ENCODE measurements around the gene CYP51A1. TPM values are rescaled to one million over a fixed set of nuclear protein-coding genes. Genes with fewer than 3 reads are reported as not detected.
"Not testable (repeated sequence)": the region's sequence is repeated elsewhere in the genome, so short reads cannot be mapped to it uniquely, and the experiment has no call there.

Gene CYP51A1
- total RNA-seq, 1 donor from 2014 or later = 249 TPM

DNA sequence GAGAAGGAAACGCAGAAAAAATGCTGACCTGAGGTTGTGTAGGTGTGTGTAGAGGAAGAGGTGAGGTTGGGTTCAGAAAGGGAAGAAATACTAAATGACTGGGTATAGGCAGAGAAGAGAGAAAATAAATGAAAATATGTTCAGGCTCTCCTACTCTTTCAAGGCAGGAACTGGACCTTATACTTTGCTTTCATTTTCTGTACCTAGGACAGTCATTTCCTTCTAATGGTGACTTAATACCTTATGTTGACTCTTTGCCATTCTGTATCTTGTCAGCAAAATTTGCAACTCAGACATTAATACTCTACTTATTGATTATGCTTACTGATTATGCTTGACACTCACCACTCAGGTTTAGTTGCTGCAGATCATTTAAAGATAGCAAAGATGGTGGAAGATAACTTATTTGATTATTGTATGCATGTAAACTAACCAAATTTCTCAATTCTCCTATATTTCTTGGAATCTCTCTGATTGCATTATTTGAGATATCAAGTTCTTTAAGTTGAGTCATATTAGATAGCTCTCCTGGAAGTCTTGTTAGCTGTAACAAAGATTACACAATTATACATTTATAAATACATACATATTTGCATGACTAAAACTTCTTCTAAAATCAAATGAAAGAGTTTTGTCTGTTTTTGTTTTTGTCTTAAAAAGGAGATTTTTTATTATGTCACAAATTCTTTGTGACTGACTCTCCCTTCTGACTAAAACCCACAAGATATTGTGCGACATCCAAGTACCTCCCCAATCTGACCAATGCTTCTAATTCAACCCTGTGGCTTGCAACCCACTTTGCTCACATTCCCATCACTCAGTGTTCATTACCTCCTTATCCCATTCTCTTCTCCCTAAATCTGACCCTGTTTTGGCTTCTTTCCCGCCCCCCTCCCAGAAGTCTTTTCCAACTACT, 24.6 kb upstream of the CYP51A1 start:
- no peak for TF ChIP-seq CTCF (IDR thresholded peaks at IDR 0.05; ENCODE audit: insufficient read depth, low read length, severe bottlenecking)
- FAIRE-seq (no peak), DNase-seq (ENCODE audit: low read depth) (peak; percentile 46)
- Histone ChIP-seq H3K27me3 (ENCODE audit: control insufficient read depth, insufficient read depth, low read length) (no peaks in the 10 kb centered on the region), H3K4me3 (ENCODE audit: low read depth, low read length) (no peak overlapping the region), H3K36me3 (ENCODE audit: control insufficient read depth, insufficient read depth, low read length) (no peaks in the 10 kb centered on the region)

- no peak for FAIRE-seq
- Histone ChIP-seq H3K4me3 (ENCODE audit: low read depth, low read length) (no peak overlapping the region), H3K27me3 (ENCODE audit: control insufficient read depth, insufficient read depth, low read length) (no peaks in the 10 kb centered on the region), H3K36me3 (ENCODE audit: control insufficient read depth, insufficient read depth, low read length) (no peaks in the 10 kb centered on the region)
- no peak for DNase-seq (ENCODE audit: low read depth)
- no peak for TF ChIP-seq CTCF (IDR thresholded peaks at IDR 0.05; ENCODE audit: insufficient read depth, low read length, severe bottlenecking)
Observed at GRCh38 chr7:92156990-92157389, 22.7 kb upstream of the CYP51A1 start.

GRCh38 chr7:92155108-92155739, 20.9 kb upstream of the CYP51A1 start:
- H3K27me3 ChIP-seq (ENCODE audit: control insufficient read depth, insufficient read depth, low read length) = no peaks in the 10 kb centered on the region
- no peak for DNase-seq (ENCODE audit: low read depth)
- no peak for FAIRE-seq
- no peak overlapping the region for H3K4me3 ChIP-seq (ENCODE audit: low read depth, low read length)
- TF ChIP-seq CTCF (IDR thresholded peaks at IDR 0.05; ENCODE audit: insufficient read depth, low read length, severe bottlenecking) = no peak
- no peaks in the 10 kb centered on the region for H3K36me3 ChIP-seq (ENCODE audit: control insufficient read depth, insufficient read depth, low read length)

DNA sequence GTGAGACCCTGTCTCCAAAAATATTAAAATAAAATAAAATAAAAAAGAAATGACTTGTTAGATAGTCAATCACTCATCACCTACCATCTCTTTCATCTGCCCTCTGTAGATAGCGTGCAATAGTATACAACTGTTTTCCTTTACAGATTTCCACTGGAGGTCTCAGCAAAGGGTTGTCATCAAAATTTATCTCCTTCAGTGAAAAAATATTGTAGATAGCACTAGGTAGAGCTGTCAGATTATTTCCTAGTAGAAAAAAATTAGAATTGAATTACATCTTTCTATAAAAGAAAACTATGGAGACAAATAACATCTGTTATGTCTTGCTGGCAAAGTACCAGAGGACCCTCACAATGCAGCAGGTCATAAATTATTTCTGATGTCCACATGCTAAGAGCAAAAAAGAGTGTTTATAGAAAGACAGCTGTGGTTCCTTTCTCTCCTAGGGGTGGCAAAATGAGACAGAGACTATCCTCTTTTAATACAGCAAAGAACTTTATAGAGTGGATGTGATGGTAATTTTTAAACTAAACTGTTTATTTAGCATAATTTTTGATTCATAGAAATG, 16.3 kb upstream of the CYP51A1 start:
- DNase-seq (ENCODE audit: low read depth) = no peak
- Histone ChIP-seq H3K36me3 (ENCODE audit: control insufficient read depth, insufficient read depth, low read length) (no peaks in the 10 kb centered on the region), H3K4me3 (ENCODE audit: low read depth, low read length) (no peak overlapping the region), H3K27me3 (ENCODE audit: control insufficient read depth, insufficient read depth, low read length) (no peaks in the 10 kb centered on the region)
- TF ChIP-seq CTCF (IDR thresholded peaks at IDR 0.05; ENCODE audit: insufficient read depth, low read length, severe bottlenecking) = no peak
- no peak for FAIRE-seq

- Histone ChIP-seq H3K4me3 (ENCODE audit: low read depth, low read length) (no peak overlapping the region), H3K27me3 (ENCODE audit: control insufficient read depth, insufficient read depth, low read length) (no peaks in the 10 kb centered on the region), H3K36me3 (ENCODE audit: control insufficient read depth, insufficient read depth, low read length) (no peaks in the 10 kb centered on the region)
- no peak for TF ChIP-seq CTCF (IDR thresholded peaks at IDR 0.05; ENCODE audit: insufficient read depth, low read length, severe bottlenecking)
- DNase-seq (ENCODE audit: low read depth) (no peak), FAIRE-seq (no peak)
Observed at GRCh38 chr7:92149736-92150239, 15.5 kb upstream of the CYP51A1 start.

DNA sequence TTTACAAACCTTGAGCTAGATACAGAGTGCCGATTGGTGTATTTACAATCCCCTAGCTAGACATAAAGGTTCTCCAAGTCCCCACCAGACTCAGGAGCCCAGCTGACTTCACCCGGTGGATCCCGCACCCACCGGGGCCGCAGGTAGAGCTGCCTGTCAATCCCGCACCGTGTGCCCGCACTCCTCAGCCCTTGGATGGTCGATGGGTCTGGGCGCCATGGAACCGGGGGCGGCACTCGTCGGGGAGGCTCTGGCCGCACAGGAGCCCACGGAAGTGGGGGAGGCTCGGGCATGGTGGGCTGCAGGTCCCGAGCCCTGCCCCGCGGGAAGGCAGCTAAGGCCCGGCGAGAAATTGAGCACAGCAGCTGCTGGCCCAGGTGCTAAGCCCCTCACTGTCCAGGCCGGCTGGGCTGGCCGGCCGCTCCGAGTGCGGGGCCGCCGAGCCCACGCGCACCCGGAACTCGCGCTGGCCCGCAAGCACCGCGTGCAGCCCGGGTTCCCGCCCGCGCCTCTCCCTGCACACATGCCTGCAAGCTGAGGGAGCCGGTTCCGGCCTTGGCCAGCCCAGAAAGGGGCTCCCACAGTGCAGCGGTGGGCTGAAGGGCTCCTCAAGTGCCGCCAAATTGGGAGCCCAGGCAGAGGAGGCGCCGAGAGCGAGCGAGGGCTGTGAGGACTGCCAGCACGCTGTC, 9.1 kb upstream of the CYP51A1 start:
- FAIRE-seq; H3K27me3 ChIP-seq (ENCODE audit: control insufficient read depth, insufficient read depth, low read length); H3K4me3 ChIP-seq (ENCODE audit: low read depth, low read length); H3K36me3 ChIP-seq (ENCODE audit: control insufficient read depth, insufficient read depth, low read length); DNase-seq (ENCODE audit: low read depth): not testable (repeated sequence)

- not testable (repeated sequence) for H3K27me3 ChIP-seq (ENCODE audit: control insufficient read depth, insufficient read depth, low read length); H3K36me3 ChIP-seq (ENCODE audit: control insufficient read depth, insufficient read depth, low read length); FAIRE-seq
Observed at GRCh38 chr7:92142791-92143190, 8.5 kb upstream of the CYP51A1 start.

More at GRCh38 chr7:92142791-92143190, 8.5 kb upstream of the CYP51A1 start:
- not testable (repeated sequence) for H3K4me3 ChIP-seq (ENCODE audit: low read depth, low read length); DNase-seq (ENCODE audit: low read depth)
